ENCODE measurements around the gene ADGRL3. TPM values are rescaled to one million over a fixed set of nuclear protein-coding genes. Genes with fewer than 3 reads are reported as not detected.

The ADGRL3 gene
- total RNA-seq, 1 donor: under 0.01 TPM

DNA sequence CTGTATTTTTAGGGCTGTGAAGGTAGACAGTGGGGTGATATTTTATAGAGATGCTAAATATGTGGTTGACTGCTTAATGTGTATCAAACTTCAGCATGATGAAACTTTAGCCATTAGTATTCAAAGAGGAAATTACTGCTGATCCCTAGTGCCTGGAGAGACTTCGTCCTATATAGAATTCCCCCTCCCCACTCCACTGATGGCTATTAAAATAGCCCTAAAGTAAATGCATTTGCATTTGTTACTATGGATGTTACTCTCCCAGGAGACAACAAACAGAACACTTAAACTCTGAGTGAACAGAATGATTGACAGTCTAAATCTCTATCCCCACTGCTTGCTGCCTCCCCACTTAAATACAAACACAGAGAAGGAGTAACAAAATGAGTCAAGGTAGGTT is 39.1 kb downstream of the ADGRL3 start:
- TF ChIP-seq CTCF (IDR thresholded peaks at IDR 0.05; ENCODE audit: insufficient read depth, low read length): no peak
- no peak overlapping the region for H3K4me3 ChIP-seq (ENCODE audit: low read depth, low read length)
- DNase-seq (ENCODE audit: low read depth): no peak

DNA sequence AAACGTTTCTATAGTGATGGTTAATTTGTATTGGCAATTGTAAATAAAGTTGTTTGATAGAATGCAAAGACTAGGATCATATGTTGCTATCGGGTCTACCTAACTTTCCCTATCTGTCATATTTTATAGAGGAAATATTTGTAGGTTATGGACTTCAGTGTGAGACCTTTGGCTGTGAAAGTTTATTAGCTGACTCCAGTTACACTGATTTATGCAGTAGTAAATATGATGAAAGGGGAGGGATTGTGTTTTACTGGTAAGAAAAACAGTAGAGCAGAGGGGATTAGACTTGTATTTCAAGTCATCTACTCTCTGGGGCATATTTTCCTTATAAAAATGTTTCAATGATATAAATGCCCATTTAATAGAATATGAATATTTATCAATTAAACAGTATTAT is 43.8 kb downstream of the ADGRL3 start:
- no peak for TF ChIP-seq CTCF (IDR thresholded peaks at IDR 0.05; ENCODE audit: insufficient read depth, low read length)
- no peak for DNase-seq (ENCODE audit: low read depth)
- no peak overlapping the region for H3K4me3 ChIP-seq (ENCODE audit: low read depth, low read length)

- H3K4me3 ChIP-seq (ENCODE audit: low read depth, low read length): no peak overlapping the region
- no peak for TF ChIP-seq CTCF (IDR thresholded peaks at IDR 0.05; ENCODE audit: insufficient read depth, low read length)
- DNase-seq (ENCODE audit: low read depth): no peak
Measured at GRCh38 chr4:61245069-61245714, 45.1 kb downstream of the ADGRL3 start.

DNA sequence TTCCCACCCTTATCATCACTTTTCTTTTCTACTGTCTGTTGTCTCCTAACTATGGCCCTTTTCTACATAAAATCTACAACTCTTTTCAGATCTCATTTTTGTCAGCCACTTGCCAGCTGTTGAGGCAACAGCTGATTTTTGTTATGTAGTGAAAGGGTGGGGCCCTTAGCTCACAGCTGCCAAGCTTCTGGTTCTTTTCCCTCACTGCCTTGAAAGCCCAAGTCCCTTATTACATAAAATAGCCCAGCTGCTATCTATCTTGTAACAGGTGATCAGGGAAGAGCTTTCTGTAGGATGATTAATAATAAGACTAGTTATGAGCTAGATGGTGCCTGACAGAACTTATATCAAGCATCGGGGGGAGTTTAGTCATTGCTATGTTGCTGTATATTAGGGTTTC is 45.9 kb downstream of the ADGRL3 start:
- no peak for DNase-seq (ENCODE audit: low read depth)
- no peak overlapping the region for H3K4me3 ChIP-seq (ENCODE audit: low read depth, low read length)
- TF ChIP-seq CTCF (IDR thresholded peaks at IDR 0.05; ENCODE audit: insufficient read depth, low read length): no peak

DNA sequence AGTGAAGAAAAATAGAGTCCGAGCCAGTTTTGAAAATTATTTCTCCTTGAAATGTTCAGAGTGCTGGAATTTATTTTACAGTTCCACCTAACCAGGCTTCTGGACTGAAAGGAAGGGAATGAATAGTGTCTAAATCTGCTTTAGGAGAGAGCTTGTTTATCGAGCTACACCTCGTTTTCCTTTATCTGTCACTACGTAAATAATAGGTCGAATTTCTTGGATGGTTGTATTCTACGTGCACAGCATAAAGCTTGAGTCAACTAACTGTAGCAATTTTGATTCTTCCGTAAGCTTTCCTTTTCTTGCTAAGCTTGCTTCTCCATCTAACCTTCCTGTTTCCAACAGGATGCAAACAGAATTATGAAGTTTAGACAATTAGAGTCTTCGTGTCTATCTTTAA is 48.6 kb downstream of the ADGRL3 start:
- no peak for DNase-seq (ENCODE audit: low read depth)
- H3K4me3 ChIP-seq (ENCODE audit: low read depth, low read length): no peak overlapping the region
- no peak for TF ChIP-seq CTCF (IDR thresholded peaks at IDR 0.05; ENCODE audit: insufficient read depth, low read length)

DNA sequence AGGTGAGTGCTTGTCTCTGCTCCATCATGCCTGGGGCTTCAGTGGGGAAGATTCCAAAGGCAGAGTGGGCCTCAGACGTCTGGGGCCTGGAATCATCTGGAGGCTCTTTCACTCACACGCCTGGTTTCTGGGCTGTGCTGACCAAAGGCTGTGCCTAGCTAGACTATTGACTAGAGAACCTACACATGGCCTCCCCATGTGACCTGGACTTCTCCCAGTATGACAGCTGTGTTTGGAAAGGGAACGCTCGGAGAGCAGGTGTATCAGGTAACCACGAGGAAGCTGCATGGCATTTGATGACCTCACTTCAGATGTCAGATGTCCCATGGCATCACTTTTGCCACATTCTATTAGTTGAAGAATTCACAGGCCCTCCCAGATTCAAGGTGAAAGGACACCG is 51.0 kb downstream of the ADGRL3 start:
- no peak for TF ChIP-seq CTCF (IDR thresholded peaks at IDR 0.05; ENCODE audit: insufficient read depth, low read length)
- H3K4me3 ChIP-seq (ENCODE audit: low read depth, low read length): no peak overlapping the region
- no peak for DNase-seq (ENCODE audit: low read depth)

DNA sequence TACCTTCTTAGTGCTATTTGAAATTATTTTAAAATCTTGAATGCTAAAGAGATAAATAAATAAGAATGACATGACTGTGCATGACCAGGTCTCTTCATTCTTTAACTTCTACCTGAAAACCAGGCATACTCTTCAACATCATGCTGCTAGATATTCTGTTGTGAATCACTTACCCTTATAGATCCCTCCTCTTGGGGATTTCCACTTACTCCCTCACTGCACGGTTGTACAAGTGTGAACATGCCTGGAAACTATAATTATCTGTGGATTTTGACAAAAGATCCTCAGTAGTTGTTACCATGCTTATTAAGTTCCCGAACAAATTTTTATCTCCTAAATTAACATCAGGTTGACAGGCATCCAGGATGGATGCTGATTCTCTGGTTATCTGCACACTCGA is 54.3 kb downstream of the ADGRL3 start:
- H3K4me3 ChIP-seq (ENCODE audit: low read depth, low read length): no peak overlapping the region
- no peak for DNase-seq (ENCODE audit: low read depth)
- no peak for TF ChIP-seq CTCF (IDR thresholded peaks at IDR 0.05; ENCODE audit: insufficient read depth, low read length)
